A549 (cell line): Measurements from ENCODE around the gene PRX. TPM values are rescaled to one million over a fixed set of nuclear protein-coding genes. Genes with fewer than 3 reads are reported as not detected.

Experiments
- ATAC-seq, 2 experiments: fragments of 200-7000 bp in 1 of 2; fragments of >200 bp in 1 of 2; cut with Nextera tagmentation in 1 of 2; cut with Tn5 transposase in 1 of 2; 3 replicates each; pipeline versions ENCODE4 v1.8.0 to v1.9.1; 2018 to 2020; ENCODE audit warnings: mild to moderate bottlenecking in 1 of 2, moderate library complexity in 1 of 2
- CTCF ChIA-PET: fragments of 300-600 bp; sonication (Branson Sonifier 250); formaldehyde crosslinking; extraction: SDS; loops from one replicate; lab custom pipeline; 2021; ENCODE audit warnings: antibody characterized with exemption, inconsistent platforms; lab: Yijun Ruan, JAX
- POLR2A ChIA-PET: fragments of 350-600 bp; formaldehyde crosslinking; extraction: SDS; loops from one replicate; lab custom pipeline; 2021; ENCODE audit warnings: antibody characterized with exemption, inconsistent platforms; lab: Yijun Ruan, JAX
- DNase-seq, 2 experiments: peaks; one replicate each; pipeline versions ENCODE4 v3.0.0 to v3.0.0-alpha.2; 2011 to 2016; ENCODE audit warnings: low read depth in 1 of 2, low spot score in 1 of 2
- FAIRE-seq: peaks from 2 replicates; lab custom pipeline; 2011; peaks lifted over from hg19 to GRCh38; lab: Jason Lieb, UNC
- H3K27ac ChIP-seq, 2 experiments: fragments of >200 bp; sonication (Bioruptor Twin); formaldehyde crosslinking; 3 replicates each; pipeline ENCODE4 v1.5.1; 2016 to 2017
- H3K4me1 ChIP-seq: fragments of >200 bp; sonication (Bioruptor Twin); formaldehyde crosslinking; 3 replicates; pipeline ENCODE4 v1.6.1; 2016
- H3K4me2 ChIP-seq: fragments of >200 bp; sonication (Bioruptor Twin); formaldehyde crosslinking; 3 replicates; pipeline ENCODE4 v1.6.1; 2016
- H3K4me3 ChIP-seq: fragments of >200 bp; sonication (Bioruptor Twin); formaldehyde crosslinking; 3 replicates; pipeline ENCODE4 v1.5.1; 2016
- H3K9me3 ChIP-seq: fragments of >200 bp; sonication (Bioruptor Twin); formaldehyde crosslinking; 3 replicates; pipeline ENCODE4 v1.6.1; 2016
- BHLHE40 ChIP-seq: IDR thresholded peaks from 2 replicates; pipeline ENCODE4 v1.6.1; 2012; ENCODE audit warnings: low read depth, low read length, inconsistent platforms
- CBX8 ChIP-seq: fragments of 200-600 bp; sonication (generic); IDR thresholded peaks from 2 replicates; pipeline ENCODE4 v1.6.1; 2016
- CTCF ChIP-seq: fragments of >200 bp; sonication (Bioruptor Twin); formaldehyde crosslinking; IDR thresholded peaks from 3 replicates; pipeline ENCODE4 v1.5.1; 2016
- FOSB ChIP-seq: fragments of 250-450 bp; sonication (Bioruptor Pico); IDR thresholded peaks from 2 replicates; pipeline ENCODE4 v1.5.0; 2020; ENCODE audit warnings: mild to moderate bottlenecking, moderate library complexity
- FOSL2 ChIP-seq, 2 experiments: fragments of 450-650 bp in 1 of 2; fragments of >200 bp in 1 of 2; sonication (Bioruptor Twin) in 1 of 2; formaldehyde crosslinking; IDR thresholded peaks; 2 replicates each; pipeline versions ENCODE4 v1.5.0 to v1.6.1; 2016 to 2020; ENCODE audit warnings: mild to moderate bottlenecking in 1 of 2, moderate library complexity in 1 of 2
- HDAC2 ChIP-seq: fragments of 200-600 bp; sonication (generic); IDR thresholded peaks from 2 replicates; pipeline ENCODE4 v1.6.1; 2016
- HES2 ChIP-seq: fragments of >200 bp; sonication (Bioruptor Twin); formaldehyde crosslinking; IDR thresholded peaks from 2 replicates; pipeline ENCODE4 v1.6.1; 2016
- HEYL ChIP-seq: fragments of 250-450 bp; sonication (Bioruptor Pico); IDR thresholded peaks from 2 replicates; pipeline ENCODE4 v1.8.0; 2021; ENCODE audit warnings: mild to moderate bottlenecking, moderate library complexity
- HMGXB4 ChIP-seq: fragments of 250-450 bp; sonication (Bioruptor Pico); IDR thresholded peaks from 2 replicates; pipeline ENCODE4 v1.5.0; 2021; ENCODE audit warnings: mild to moderate bottlenecking, moderate library complexity, borderline replicate concordance
- HOXA7 ChIP-seq: fragments of 250-450 bp; sonication (Bioruptor Pico); IDR thresholded peaks from 2 replicates; pipeline ENCODE4 v1.5.0; 2020; ENCODE audit warnings: mild to moderate bottlenecking, moderate library complexity
- HOXB5 ChIP-seq: fragments of 250-450 bp; sonication (Bioruptor Pico); IDR thresholded peaks from 2 replicates; pipeline ENCODE4 v1.5.0; 2020; ENCODE audit warnings: mild to moderate bottlenecking, moderate library complexity
- JUNB ChIP-seq: fragments of >200 bp; sonication (Bioruptor Twin); formaldehyde crosslinking; IDR thresholded peaks from 2 replicates; pipeline ENCODE4 v1.6.1; 2016
- KDM1A ChIP-seq: fragments of 200-600 bp; sonication (generic); IDR thresholded peaks from 2 replicates; pipeline ENCODE4 v1.6.1; 2016; ENCODE audit warnings: low read depth, mild to moderate bottlenecking
- KDM5A ChIP-seq: fragments of 200-600 bp; sonication (generic); IDR thresholded peaks from 2 replicates; pipeline ENCODE4 v1.6.1; 2016; ENCODE audit warnings: antibody characterized with exemption, mild to moderate bottlenecking
- MAFK ChIP-seq: fragments of 450-650 bp; IDR thresholded peaks from 2 replicates; pipeline ENCODE4 v1.6.1; 2014; ENCODE audit not compliant: partially characterized antibody
- NFE2L2 ChIP-seq: fragments of 150-350 bp; conservative IDR thresholded peaks from 2 replicates; pipeline ENCODE4 v1.6.1; 2014; ENCODE audit warnings: low read length
- RAD21 ChIP-seq, 2 experiments: fragments of >200 bp in 1 of 2; sonication (Bioruptor Twin) in 1 of 2; formaldehyde crosslinking in 1 of 2; IDR thresholded peaks in 1 of 2; conservative IDR thresholded peaks in 1 of 2; 2 replicates in 1 of 2; 3 replicates in 1 of 2; pipeline ENCODE4 v1.6.1; 2012 to 2018; ENCODE audit warnings: inconsistent platforms in 1 of 2
- RCOR1 ChIP-seq: fragments of 150-350 bp; IDR thresholded peaks from 2 replicates; pipeline ENCODE4 v1.6.1; 2014; ENCODE audit warnings: antibody characterized with exemption, low read length, low read depth
- RFX5 ChIP-seq: fragments of 450-650 bp; IDR thresholded peaks from 2 replicates; pipeline ENCODE4 v1.7.1; 2014; ENCODE audit warnings: antibody characterized with exemption, mild to moderate bottlenecking, moderate library complexity
- SREBF2 ChIP-seq: fragments of 450-650 bp; IDR thresholded peaks from 2 replicates; pipeline ENCODE4 v1.6.1; 2014; ENCODE audit warnings: mild to moderate bottlenecking, moderate library complexity
- TFCP2L1 ChIP-seq: fragments of 250-450 bp; sonication (Bioruptor Pico); IDR thresholded peaks from 2 replicates; pipeline ENCODE4 v1.5.0; 2021; ENCODE audit warnings: mild to moderate bottlenecking
- TP53 ChIP-seq: fragments of 250-450 bp; sonication (Bioruptor Pico); IDR thresholded peaks from 2 replicates; pipeline ENCODE4 v1.5.0; 2021; ENCODE audit warnings: mild to moderate bottlenecking, moderate library complexity
- ZNF302 ChIP-seq: fragments of 250-450 bp; sonication (Bioruptor Pico); IDR thresholded peaks from 2 replicates; pipeline ENCODE4 v1.9.0; 2021; ENCODE audit warnings: inconsistent platforms, mild to moderate bottlenecking, moderate library complexity
- ZSCAN20 ChIP-seq: fragments of 250-450 bp; sonication (Bioruptor Pico); IDR thresholded peaks from 2 replicates; pipeline ENCODE4 v1.8.0; 2022; ENCODE audit warnings: mild to moderate bottlenecking, moderate library complexity
- WGBS: methylation state at CpG from one replicate; pipeline ENCODE4 v1.1.6; 2017; ENCODE audit errors: missing lambda C conversion rate; 5-methylcytosine and 5-hydroxymethylcytosine counted together
- polyA plus RNA-seq, 4 experiments: library from polyadenylated mRNA; depleted of rRNA in 3 of 4; stranded (reverse); fragments of >200 nt; fragmentation: RNase III in 1 of 4; extraction: RNeasy Plus Mini Kit Qiagen cat#74134 plus additional on column Dnase treatment in 1 of 4; gene quantifications; 2 replicates in 3 of 4; 3 replicates in 1 of 4; pipeline ENCODE4 v1.2.3, GENCODE V29; 2011 to 2017
- TF ChIP-seq, protein P1 (sequence below): fragments of 450-650 bp; IDR thresholded peaks from 2 replicates; pipeline ENCODE4 v1.6.1; 2014; ENCODE audit warnings: antibody characterized with exemption

The PRX gene
- polyA plus RNA-seq, 2 of the 4 experiments (the other 2 are of a cell fraction), result 1.6 to 1.8 TPM

GRCh38 chr19:40366697-40367561, 46.2 kb downstream of the PRX start:
- 82% methylated on average over 27 of the region's 27 CpGs for WGBS
- TF ChIP-seq MAFK (peak; percentile 96), SREBF2 (no peak), RAD21 (conservative IDR thresholded peaks at IDR 0.05 in 1 of 2, IDR thresholded peaks at IDR 0.05 in 1 of 2) (no peak), HES2 (no peak), CBX8 (no peak), HDAC2 (no peak), NFE2L2 (peak; percentile 74; the same call in 1 of the 2 replicates), CTCF (no peak), KDM1A (no peak), TP53 (CRISPR knock-in tag) (no peak), ZNF302 (CRISPR knock-in tag) (no peak), HOXB5 (CRISPR knock-in tag) (no peak), RFX5 (peak; percentile 90), KDM5A (no peak), FOSL2 (IDR thresholded peaks at IDR 0.05) (no peak), FOSL2 (CRISPR knock-in tag; IDR thresholded peaks at IDR 0.05) (peak; percentile 30; the same call in 1 of the 2 replicates), FOSB (CRISPR knock-in tag) (no peak), HOXA7 (CRISPR knock-in tag) (no peak), RCOR1 (no peak), BHLHE40 (no peak), TFCP2L1 (CRISPR knock-in tag) (no peak), HEYL (CRISPR knock-in tag) (no peak), JUNB (no peak), ZSCAN20 (no peak), HMGXB4 (no peak)
- TF ChIP-seq, protein P1, sequence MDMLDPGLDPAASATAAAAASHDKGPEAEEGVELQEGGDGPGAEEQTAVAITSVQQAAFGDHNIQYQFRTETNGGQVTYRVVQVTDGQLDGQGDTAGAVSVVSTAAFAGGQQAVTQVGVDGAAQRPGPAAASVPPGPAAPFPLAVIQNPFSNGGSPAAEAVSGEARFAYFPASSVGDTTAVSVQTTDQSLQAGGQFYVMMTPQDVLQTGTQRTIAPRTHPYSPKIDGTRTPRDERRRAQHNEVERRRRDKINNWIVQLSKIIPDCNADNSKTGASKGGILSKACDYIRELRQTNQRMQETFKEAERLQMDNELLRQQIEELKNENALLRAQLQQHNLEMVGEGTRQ, result no peak
- CTCF ChIA-PET, result interaction anchor here (0.7 to 5.5 kb wide), 9 partner anchors 10 to 227 kb away, joined by 3 to 36 read pairs (median 7); no protein-coding TSS in a partner anchor
- ATAC-seq (peak; percentile 17 to 52; a peak in 4 of 6 replicates), DNase-seq (peak in 1 of 2 experiments; percentile 71), FAIRE-seq (no peak)
- Histone ChIP-seq H3K4me2 (peak overlapping the region; percentile 56; the same call in 2 of the 3 replicates), H3K4me3 (no peak overlapping the region), H3K9me3 (no peaks in the 10 kb centered on the region), H3K4me1 (peaks cover 16% of the 10 kb centered on the region), H3K27ac (peak overlapping the region in 1 of 2 experiments; percentile 78; a peak in 4 of 6 replicates)
- POLR2A ChIA-PET, result interaction anchor here (0.6 to 2.3 kb wide), 2 partner anchors 59 to 276 kb away, joined by 3 to 7 read pairs; partner anchors contain the start of genes SERTAD1 and ZNF780A
